OCI-M2 (cell line): ENCODE data around the gene RBM43.
"Not testable (repeated sequence)": the region's sequence is repeated elsewhere in the genome, so short reads cannot be mapped to it uniquely, and the experiment has no call there.

ENCODE experiments used
- DNase-seq: peaks from one replicate; lab custom pipeline; 2025; ENCODE audit not compliant: unreplicated experiment; lab: John Stamatoyannopoulos, UW

RBM43 gene

GRCh38 chr2:151269798-151270568 is 8.3 kb upstream of the RBM43 start:
- DNase-seq: no peak

DNA sequence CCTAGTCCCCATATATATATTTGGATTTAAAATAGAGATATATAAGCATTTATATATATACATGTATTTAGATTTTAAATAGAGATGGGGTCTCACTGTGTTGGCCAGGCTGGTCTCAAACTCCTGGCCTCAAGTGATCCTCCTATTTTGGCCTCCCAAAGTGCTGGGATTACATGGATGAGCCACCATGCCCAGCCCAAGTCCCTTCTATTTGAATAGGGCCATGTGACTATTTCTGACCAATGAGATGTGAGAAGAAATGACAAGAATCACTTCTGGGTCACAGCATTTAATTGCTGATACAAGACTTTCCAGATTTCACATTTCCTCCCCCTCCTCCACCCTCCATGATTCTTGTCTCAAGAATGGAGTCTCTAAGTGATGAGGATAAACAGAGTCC is 6.4 kb upstream of the RBM43 start:
- DNase-seq: no peak

DNA sequence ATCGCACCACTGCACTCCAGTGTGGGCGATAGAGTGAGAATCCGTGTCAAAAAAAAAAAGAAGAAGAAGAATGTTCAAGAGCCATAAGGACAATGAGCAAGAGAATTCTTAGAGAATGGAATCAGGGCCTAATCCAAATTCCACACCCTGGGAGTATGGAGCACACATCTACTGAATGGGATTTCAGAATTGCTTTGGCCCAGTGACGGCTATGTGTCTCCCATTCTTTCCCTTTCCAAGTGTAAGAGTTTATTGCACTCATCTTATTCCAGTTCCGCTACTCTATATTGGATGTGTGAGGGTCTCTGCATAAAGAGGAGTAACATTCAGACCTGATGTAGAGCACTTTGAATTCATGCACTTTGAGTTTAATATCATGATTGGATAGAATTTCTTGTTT is 5.9 kb upstream of the RBM43 start:
- no peak for DNase-seq

DNA sequence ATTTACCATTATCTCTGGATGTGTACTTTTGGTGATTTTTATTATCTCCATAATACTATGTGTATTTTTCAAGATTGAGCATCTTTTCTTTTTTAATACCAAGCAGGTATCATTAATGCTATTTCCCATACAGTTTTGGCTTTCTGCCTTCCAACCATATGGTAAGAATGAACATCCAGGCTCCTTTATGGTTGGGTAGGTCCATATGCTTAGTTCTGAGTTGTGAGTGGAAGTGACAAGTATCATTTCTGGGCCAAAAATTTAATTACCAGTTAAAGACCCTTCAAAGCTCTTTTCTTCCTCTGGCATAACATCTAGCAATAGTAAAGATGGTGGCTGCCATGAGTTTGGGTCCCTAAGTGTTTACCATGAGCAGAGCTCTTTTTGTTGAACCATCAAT is 4.3 kb upstream of the RBM43 start:
- DNase-seq: no peak

GRCh38 chr2:151264157-151264825 is 2.6 kb upstream of the RBM43 start:
- DNase-seq: no peak

GRCh38 chr2:151262629-151263028 is 966 bp upstream of the RBM43 start:
- no peak for DNase-seq

GRCh38 chr2:151261977-151262291 is 271 bp upstream of the RBM43 start:
- DNase-seq: no peak

GRCh38 chr2:151260573-151261230 is 961 bp downstream of the RBM43 start:
- no peak for DNase-seq

DNA sequence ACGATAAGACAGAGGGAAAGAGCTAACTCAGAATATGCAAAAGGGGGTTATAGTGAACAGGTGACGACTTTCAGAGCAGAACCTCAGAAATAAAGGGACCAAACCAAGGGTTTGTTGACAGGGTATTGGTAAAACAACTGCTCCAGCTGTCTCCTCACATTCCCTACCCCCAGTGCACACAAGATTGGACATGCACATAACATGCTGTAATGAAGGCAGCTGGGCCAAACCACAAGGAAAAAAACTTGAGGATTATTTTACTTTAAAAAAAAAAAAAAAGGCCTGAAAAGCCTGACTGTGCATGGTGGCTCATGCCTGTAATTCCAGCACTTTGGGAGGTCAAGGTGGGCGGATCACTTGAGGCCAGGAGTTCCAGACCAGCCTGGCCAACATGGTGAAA is 3.5 kb downstream of the RBM43 start:
- DNase-seq: no peak

GRCh38 chr2:151252646-151253045 is 9.0 kb downstream of the RBM43 start:
- DNase-seq: no peak

GRCh38 chr2:151251012-151251411 is 10.7 kb downstream of the RBM43 start:
- DNase-seq: no peak

DNA sequence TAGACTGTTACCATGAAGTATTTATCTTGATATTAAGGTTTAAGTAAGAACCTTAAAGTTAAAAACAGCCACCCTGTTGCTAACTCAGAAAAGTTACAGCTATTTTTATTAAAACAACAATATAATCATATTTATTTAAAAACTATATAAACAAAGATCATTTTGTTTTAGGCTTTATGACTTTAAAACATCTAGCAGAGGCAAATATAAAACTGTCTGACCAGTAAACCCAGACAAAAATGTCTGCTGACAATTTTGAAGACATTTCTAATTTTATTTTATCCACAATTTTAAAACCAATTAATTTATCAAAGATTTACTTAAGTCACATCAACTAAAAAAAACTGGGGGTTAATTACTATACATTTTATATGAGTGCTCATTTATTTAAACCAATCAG is 14.2 kb downstream of the RBM43 start:
- DNase-seq: no peak

DNA sequence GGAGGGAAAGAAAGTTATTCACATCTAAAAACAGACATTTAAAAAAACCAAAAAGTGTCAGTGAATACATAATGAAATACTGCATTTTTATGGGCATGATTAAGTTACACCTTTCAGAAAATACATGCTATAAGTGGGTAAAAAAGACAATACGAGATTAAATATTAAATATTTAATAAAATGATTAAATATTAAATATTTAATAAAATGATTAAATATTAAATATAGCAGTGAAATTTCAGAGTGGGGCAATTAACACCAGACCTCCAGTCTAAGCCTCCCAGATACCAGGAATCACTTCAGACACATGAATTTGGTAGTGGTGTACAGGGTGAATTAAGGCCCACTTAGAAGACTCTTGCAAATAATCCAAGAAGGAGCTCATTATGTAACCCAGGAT is 15.5 kb downstream of the RBM43 start:
- DNase-seq: no peak

DNA sequence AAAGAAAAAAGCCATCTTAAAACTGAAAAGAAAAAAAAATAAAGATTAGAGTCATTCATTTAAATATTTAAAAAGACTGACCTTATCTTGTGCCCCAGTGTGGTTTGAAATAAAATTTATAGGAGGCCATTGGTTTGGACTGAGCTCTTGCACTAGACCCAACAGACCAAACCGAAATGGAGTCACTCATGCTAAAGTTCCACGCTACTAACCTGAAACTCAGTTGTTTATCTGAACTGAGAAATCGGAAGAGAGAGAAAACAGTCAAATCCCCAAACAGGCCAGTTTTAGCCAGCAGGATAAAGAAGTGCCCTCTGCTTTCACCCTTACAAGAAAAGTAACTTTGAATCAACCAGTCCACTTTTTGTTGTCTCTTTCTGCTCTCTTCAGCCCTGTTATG is 18.2 kb downstream of the RBM43 start:
- DNase-seq: no peak

DNA sequence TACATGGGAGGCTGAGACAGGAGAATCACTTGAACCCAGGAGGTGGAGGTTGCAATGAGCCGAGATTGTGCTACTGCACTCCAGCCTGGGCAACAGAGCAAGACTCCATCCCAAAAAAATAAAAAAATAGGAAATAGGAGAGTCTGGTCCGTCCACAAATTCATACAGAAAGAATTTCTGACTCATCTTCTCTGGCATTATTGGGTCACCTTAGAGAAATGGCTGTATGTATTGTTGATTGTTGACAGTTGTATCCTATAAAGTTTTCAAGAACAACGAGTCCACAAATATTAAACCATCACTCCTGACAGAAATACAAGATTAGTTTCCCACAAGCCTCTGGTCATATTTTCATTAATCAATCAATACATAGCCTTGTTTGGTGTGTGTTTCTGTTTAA is 20.4 kb downstream of the RBM43 start:
- no peak for DNase-seq

- DNase-seq: no peak
Measured at GRCh38 chr2:151240433-151240832, 21.2 kb downstream of the RBM43 start.

DNA sequence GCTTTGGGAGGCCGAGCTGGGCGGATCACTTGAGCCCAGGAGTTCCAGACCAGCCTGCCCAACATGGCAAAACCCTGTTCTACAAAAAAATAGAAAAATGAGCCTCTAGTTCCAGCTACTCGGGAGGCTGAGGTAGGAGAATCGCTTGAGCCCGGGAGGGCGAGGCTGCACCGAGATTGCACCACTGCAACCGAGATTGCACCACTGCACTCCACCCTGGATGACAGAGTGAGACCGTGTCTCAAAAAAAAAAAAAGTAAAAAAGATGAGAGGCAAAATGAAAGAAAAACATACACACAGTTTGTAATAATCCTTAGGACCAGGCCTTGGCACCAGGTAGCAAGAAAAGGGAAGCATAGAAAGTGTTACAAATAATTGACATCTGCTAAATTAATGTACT is 22.0 kb downstream of the RBM43 start:
- DNase-seq: no peak

- peak; percentile 17 for DNase-seq
Measured at GRCh38 chr2:151238527-151239487, 22.9 kb downstream of the RBM43 start.

GRCh38 chr2:151237422-151238025 is 24.1 kb downstream of the RBM43 start:
- no peak for DNase-seq

- DNase-seq: not testable (repeated sequence)
Measured at GRCh38 chr2:151233760-151234159, 27.9 kb downstream of the RBM43 start.

DNA sequence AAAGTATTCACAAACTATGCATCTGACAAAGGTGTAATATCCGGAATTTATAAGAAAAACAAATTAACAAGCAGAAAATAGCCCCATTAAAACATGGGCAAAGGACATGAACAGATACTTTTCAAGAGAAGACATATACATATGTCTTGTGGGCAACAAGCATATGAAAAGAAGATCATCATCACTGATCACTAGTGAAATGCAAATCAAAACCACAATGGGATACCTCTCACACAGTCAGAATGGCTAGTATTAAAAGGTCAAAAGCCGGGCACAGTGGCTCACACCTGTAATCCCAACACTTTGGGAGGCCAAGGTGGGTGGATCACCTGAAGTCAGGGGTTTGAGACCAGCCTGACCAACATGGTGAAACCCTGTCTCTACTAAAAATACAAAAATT is 28.4 kb downstream of the RBM43 start:
- DNase-seq: not testable (repeated sequence)
